ENCODE results near the gene RTCA.

RTCA gene

DNA sequence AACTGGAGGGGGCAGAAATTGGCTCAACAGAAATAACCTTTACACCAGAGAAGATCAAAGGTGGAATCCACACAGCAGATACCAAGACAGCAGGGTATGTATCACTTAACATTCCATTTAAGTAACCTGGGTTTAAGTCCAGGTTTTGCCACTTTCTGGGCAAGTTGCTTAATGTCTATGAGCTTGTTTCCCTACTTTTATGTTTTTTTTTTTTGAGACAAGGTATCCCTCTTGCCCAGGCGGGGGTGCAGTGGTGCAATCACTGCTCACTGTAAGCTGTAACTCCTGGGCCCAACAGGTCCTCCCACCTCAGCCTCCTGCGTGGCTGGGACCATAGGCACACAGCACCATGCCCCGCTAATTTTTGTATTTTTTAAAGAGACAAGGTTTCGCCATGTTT lies 2.2 kb downstream of the RTCA start:
- no peak overlapping the region for H2AFZ ChIP-seq (ENCODE audit: low read length)
- H3K27ac ChIP-seq (replicated peaks; ENCODE audit: low read length): no peak overlapping the region
- H3K27me3 ChIP-seq (ENCODE audit: control insufficient read depth in 3 of 3, insufficient read depth in 3 of 3, low read depth in 1 of 3, low read length in 3 of 3): no peaks in the 10 kb centered on the region
- no peak overlapping the region for H3K23ac ChIP-seq (ENCODE audit: low read depth, low read length, poor library complexity)
- H3K9me3 ChIP-seq (replicated peaks in 1 of 2; ENCODE audit: control insufficient read depth in 2 of 2, insufficient read depth in 1 of 2, low read depth in 1 of 2, low read length in 2 of 2): peaks cover 0 to 9% of the 10 kb centered on the region in 2 donors
- H3K36me3 ChIP-seq (replicated peaks in 1 of 2; ENCODE audit: control insufficient read depth in 2 of 2, insufficient read depth in 2 of 2, low read length in 2 of 2): peaks cover 18 to 66% of the 10 kb centered on the region in 2 donors
- no peak overlapping the region for H3K9ac ChIP-seq (ENCODE audit: low read depth, low read length, poor library complexity)
- no peak overlapping the region for H4K8ac ChIP-seq (ENCODE audit: low read depth, low read length)
- WGBS, 2 donors (ENCODE audit: extremely low coverage in 2 of 2, insufficient read length in 2 of 2, insufficient replicate concordance in 1 of 2): no CpG with 5 or more reads among the region's 4 CpGs
- no peak overlapping the region for H2BK15ac ChIP-seq (ENCODE audit: low read length)
- H3K14ac ChIP-seq (ENCODE audit: low read length): no peak overlapping the region
- DNase-seq (ENCODE audit: low spot score): no peak
- H3K18ac ChIP-seq (ENCODE audit: low read length): no peak overlapping the region
- no peak overlapping the region for H2AK5ac ChIP-seq (ENCODE audit: low read depth, low read length)
- peaks cover 0 to 9% of the 10 kb centered on the region in 2 donors for H3K4me1 ChIP-seq (ENCODE audit: control insufficient read depth in 2 of 2, insufficient read depth in 1 of 2, low read depth in 1 of 2, low read length in 2 of 2)
- no peak overlapping the region for H2BK120ac ChIP-seq (ENCODE audit: low read depth, low read length)
- H4K91ac ChIP-seq (ENCODE audit: low read depth, low read length, poor library complexity): no peak overlapping the region
- no peak overlapping the region for H2BK12ac ChIP-seq (ENCODE audit: low read length)
- no peak overlapping the region for H3K4ac ChIP-seq (ENCODE audit: low read length)
- no peak overlapping the region for H3K4me2 ChIP-seq (ENCODE audit: insufficient read depth, low read length, poor library complexity, severe bottlenecking)
- H3K79me1 ChIP-seq (ENCODE audit: low read depth, low read length): peaks cover 3% of the 10 kb centered on the region
- H2BK5ac ChIP-seq (ENCODE audit: low read length): no peak overlapping the region
- no peak overlapping the region for H3K4me3 ChIP-seq (ENCODE audit: low read length in 2 of 2)

DNA sequence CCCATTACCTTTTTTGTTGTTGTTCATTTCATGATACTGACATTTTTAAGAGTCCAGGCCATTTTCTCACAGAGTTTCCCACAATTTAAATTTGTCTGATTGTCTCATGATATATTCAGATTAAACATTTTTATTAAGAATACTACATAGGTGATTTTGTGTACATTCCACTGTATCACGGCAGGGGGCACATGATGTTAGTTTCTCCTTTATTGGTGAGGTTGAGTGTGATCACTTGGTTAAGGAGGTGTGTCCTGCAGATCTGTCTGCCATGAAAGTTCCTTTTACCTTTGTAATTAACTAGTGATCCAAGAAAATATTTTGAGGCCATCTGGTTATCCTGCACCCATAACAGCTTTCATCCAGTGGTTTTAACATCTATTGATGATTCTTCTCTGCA lies 11.8 kb downstream of the RTCA start:
- no peak for DNase-seq (ENCODE audit: low spot score)
- Histone ChIP-seq H2BK5ac (ENCODE audit: low read length) (no peak overlapping the region), H4K8ac (ENCODE audit: low read depth, low read length) (no peak overlapping the region), H3K36me3 (replicated peaks in 1 of 2; ENCODE audit: control insufficient read depth in 2 of 2, insufficient read depth in 2 of 2, low read length in 2 of 2) (peaks cover 12 to 99% of the 10 kb centered on the region in 2 donors), H2AFZ (ENCODE audit: low read length) (no peak overlapping the region), H3K27me3 (ENCODE audit: control insufficient read depth in 3 of 3, insufficient read depth in 3 of 3, low read depth in 1 of 3, low read length in 3 of 3) (no peaks in the 10 kb centered on the region), H3K14ac (ENCODE audit: low read length) (no peak overlapping the region), H3K4me1 (ENCODE audit: control insufficient read depth in 2 of 2, insufficient read depth in 1 of 2, low read depth in 1 of 2, low read length in 2 of 2) (no peaks in the 10 kb centered on the region), H3K79me1 (ENCODE audit: low read depth, low read length) (no peaks in the 10 kb centered on the region), H3K9ac (ENCODE audit: low read depth, low read length, poor library complexity) (no peak overlapping the region), H2BK120ac (ENCODE audit: low read depth, low read length) (no peak overlapping the region), H3K9me3 (replicated peaks in 1 of 2; ENCODE audit: control insufficient read depth in 2 of 2, insufficient read depth in 1 of 2, low read depth in 1 of 2, low read length in 2 of 2) (no peaks in the 10 kb centered on the region), H3K27ac (replicated peaks; ENCODE audit: low read length) (no peak overlapping the region), H2AK5ac (ENCODE audit: low read depth, low read length) (no peak overlapping the region), H3K18ac (ENCODE audit: low read length) (no peak overlapping the region), H4K91ac (ENCODE audit: low read depth, low read length, poor library complexity) (no peak overlapping the region), H2BK15ac (ENCODE audit: low read length) (no peak overlapping the region), H3K4me3 (ENCODE audit: low read length in 2 of 2) (no peak overlapping the region), H3K4ac (ENCODE audit: low read length) (no peak overlapping the region), H3K4me2 (ENCODE audit: insufficient read depth, low read length, poor library complexity, severe bottlenecking) (no peak overlapping the region), H3K23ac (ENCODE audit: low read depth, low read length, poor library complexity) (no peak overlapping the region), H2BK12ac (ENCODE audit: low read length) (no peak overlapping the region)
- WGBS, 2 donors (ENCODE audit: extremely low coverage in 2 of 2, insufficient read length in 2 of 2, insufficient replicate concordance in 1 of 2): no CpG with 5 or more reads among the region's 1 CpG

DNA sequence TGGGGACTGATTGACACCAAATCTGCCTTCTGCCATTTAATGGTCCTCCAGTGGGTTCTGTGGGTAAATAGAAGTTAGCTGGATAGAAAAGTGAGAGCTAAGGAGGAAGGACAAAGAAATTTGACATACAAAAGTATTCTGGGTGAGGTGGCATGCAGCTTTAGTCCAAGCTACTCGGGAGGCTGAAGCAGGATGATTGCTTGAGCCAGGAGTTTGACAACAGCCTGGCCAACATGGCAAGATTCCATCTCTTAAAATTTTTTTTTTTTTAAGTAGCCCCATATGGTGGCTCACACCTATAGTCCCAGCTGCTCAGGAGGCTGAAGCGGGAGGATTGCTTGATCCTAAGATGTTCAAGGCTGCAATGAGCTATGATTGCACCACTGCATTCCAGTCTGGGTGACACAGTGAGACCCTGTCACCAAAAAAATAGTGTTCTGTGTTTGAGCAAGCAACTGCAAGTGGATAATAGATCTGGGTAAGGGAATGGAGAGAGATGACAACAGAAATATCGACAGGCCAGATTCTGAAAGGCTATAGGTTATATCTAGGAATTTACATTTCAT lies 13.4 kb downstream of the RTCA start:
- no peak overlapping the region for H3K4me3 ChIP-seq (ENCODE audit: low read length in 2 of 2)
- H3K4me2 ChIP-seq (ENCODE audit: insufficient read depth, low read length, poor library complexity, severe bottlenecking): no peak overlapping the region
- H3K9me3 ChIP-seq (replicated peaks in 1 of 2; ENCODE audit: control insufficient read depth in 2 of 2, insufficient read depth in 1 of 2, low read depth in 1 of 2, low read length in 2 of 2): no peaks in the 10 kb centered on the region
- H2BK5ac ChIP-seq (ENCODE audit: low read length): no peak overlapping the region
- no peaks in the 10 kb centered on the region for H3K27me3 ChIP-seq (ENCODE audit: control insufficient read depth in 3 of 3, insufficient read depth in 3 of 3, low read depth in 1 of 3, low read length in 3 of 3)
- peaks cover 1% of the 10 kb centered on the region for H3K79me1 ChIP-seq (ENCODE audit: low read depth, low read length)
- H3K4ac ChIP-seq (ENCODE audit: low read length): no peak overlapping the region
- no peak overlapping the region for H4K91ac ChIP-seq (ENCODE audit: low read depth, low read length, poor library complexity)
- H2BK12ac ChIP-seq (ENCODE audit: low read length): no peak overlapping the region
- no peak overlapping the region for H3K27ac ChIP-seq (replicated peaks; ENCODE audit: low read length)
- no peak overlapping the region for H2BK120ac ChIP-seq (ENCODE audit: low read depth, low read length)
- H2AK5ac ChIP-seq (ENCODE audit: low read depth, low read length): no peak overlapping the region
- H4K8ac ChIP-seq (ENCODE audit: low read depth, low read length): no peak overlapping the region
- whole genome bisulfite sequencing, 2 donors (ENCODE audit: extremely low coverage in 2 of 2, insufficient read length in 2 of 2, insufficient replicate concordance in 1 of 2): no CpG with 5 or more reads among the region's 3 CpGs
- no peak overlapping the region for H2AFZ ChIP-seq (ENCODE audit: low read length)
- H3K36me3 ChIP-seq (replicated peaks in 1 of 2; ENCODE audit: control insufficient read depth in 2 of 2, insufficient read depth in 2 of 2, low read length in 2 of 2): peaks cover 11 to 99% of the 10 kb centered on the region in 2 donors
- H3K23ac ChIP-seq (ENCODE audit: low read depth, low read length, poor library complexity): no peak overlapping the region
- DNase-seq (ENCODE audit: low spot score): no peak
- H3K4me1 ChIP-seq (ENCODE audit: control insufficient read depth in 2 of 2, insufficient read depth in 1 of 2, low read depth in 1 of 2, low read length in 2 of 2): no peaks in the 10 kb centered on the region
- no peak overlapping the region for H3K14ac ChIP-seq (ENCODE audit: low read length)
- no peak overlapping the region for H3K9ac ChIP-seq (ENCODE audit: low read depth, low read length, poor library complexity)
- no peak overlapping the region for H3K18ac ChIP-seq (ENCODE audit: low read length)
- no peak overlapping the region for H2BK15ac ChIP-seq (ENCODE audit: low read length)

DNA sequence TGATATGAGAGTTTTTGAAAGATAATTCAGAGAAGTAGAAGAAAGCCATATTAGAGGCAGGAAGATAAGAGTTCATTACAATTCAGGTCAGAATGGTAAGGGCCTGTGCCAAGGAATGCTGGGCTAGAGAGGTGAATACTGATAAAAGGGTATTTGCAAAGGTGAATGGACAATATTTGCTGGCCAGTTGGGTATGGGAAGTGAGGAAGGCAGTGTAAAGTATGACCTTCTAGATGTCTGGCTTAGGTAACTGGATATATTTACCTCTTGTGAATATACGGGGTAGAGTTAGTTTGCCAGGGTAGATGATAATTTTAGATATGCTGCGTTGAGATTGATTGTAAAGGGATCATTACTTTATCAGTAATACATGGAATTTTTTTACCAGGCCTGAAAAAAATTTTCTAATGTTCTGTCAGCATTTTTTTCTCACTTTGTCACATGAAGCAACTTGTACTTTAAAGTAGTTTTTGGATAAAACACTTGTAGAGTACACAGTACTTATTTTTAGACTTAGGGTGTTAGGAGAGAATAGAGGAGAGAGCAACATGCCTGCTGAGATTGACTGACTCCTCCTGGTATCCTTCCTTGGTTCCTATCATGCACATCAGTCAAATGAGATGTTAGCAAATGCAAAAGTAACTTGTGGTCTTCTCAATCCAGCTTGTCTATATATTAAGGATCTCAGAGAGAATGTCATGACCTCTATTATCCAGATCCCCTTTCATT lies 14.1 kb downstream of the RTCA start:
- no peak overlapping the region for H3K18ac ChIP-seq (ENCODE audit: low read length)
- H3K4me1 ChIP-seq (ENCODE audit: control insufficient read depth in 2 of 2, insufficient read depth in 1 of 2, low read depth in 1 of 2, low read length in 2 of 2): no peaks in the 10 kb centered on the region
- H3K14ac ChIP-seq (ENCODE audit: low read length): no peak overlapping the region
- no peak overlapping the region for H2BK15ac ChIP-seq (ENCODE audit: low read length)
- no peak overlapping the region for H2AK5ac ChIP-seq (ENCODE audit: low read depth, low read length)
- H3K9me3 ChIP-seq (replicated peaks in 1 of 2; ENCODE audit: control insufficient read depth in 2 of 2, insufficient read depth in 1 of 2, low read depth in 1 of 2, low read length in 2 of 2): no peaks in the 10 kb centered on the region
- no CpG with 5 or more reads among the region's 2 CpGs for WGBS, 2 donors (ENCODE audit: extremely low coverage in 2 of 2, insufficient read length in 2 of 2, insufficient replicate concordance in 1 of 2)
- no peak overlapping the region for H3K4me3 ChIP-seq (ENCODE audit: low read length in 2 of 2)
- no peak overlapping the region for H3K4ac ChIP-seq (ENCODE audit: low read length)
- no peak overlapping the region for H2AFZ ChIP-seq (ENCODE audit: low read length)
- no peak overlapping the region for H2BK5ac ChIP-seq (ENCODE audit: low read length)
- H2BK12ac ChIP-seq (ENCODE audit: low read length): no peak overlapping the region
- H3K9ac ChIP-seq (ENCODE audit: low read depth, low read length, poor library complexity): no peak overlapping the region
- H3K4me2 ChIP-seq (ENCODE audit: insufficient read depth, low read length, poor library complexity, severe bottlenecking): no peak overlapping the region
- no peak overlapping the region for H4K91ac ChIP-seq (ENCODE audit: low read depth, low read length, poor library complexity)
- H3K27me3 ChIP-seq (ENCODE audit: control insufficient read depth in 3 of 3, insufficient read depth in 3 of 3, low read depth in 1 of 3, low read length in 3 of 3): no peaks in the 10 kb centered on the region
- DNase-seq (ENCODE audit: low spot score): no peak
- H2BK120ac ChIP-seq (ENCODE audit: low read depth, low read length): no peak overlapping the region
- H3K27ac ChIP-seq (replicated peaks; ENCODE audit: low read length): no peak overlapping the region
- peaks cover 11 to 99% of the 10 kb centered on the region in 2 donors for H3K36me3 ChIP-seq (replicated peaks in 1 of 2; ENCODE audit: control insufficient read depth in 2 of 2, insufficient read depth in 2 of 2, low read length in 2 of 2)
- H3K23ac ChIP-seq (ENCODE audit: low read depth, low read length, poor library complexity): no peak overlapping the region
- no peak overlapping the region for H4K8ac ChIP-seq (ENCODE audit: low read depth, low read length)
- peaks cover 1% of the 10 kb centered on the region for H3K79me1 ChIP-seq (ENCODE audit: low read depth, low read length)
